GM18519 (cell line): ENCODE results near the gene HTR1D.
"Not testable (repeated sequence)": the region's sequence is repeated elsewhere in the genome, so short reads cannot be mapped to it uniquely, and the experiment has no call there.

ENCODE experiments used
- ATAC-seq: cut with Tn5 transposase; IDR thresholded peaks from one replicate; pipeline ENCODE4 v1.9.1; 2021; ENCODE audit warnings: mild to moderate bottlenecking, moderate library complexity; ENCODE audit not compliant: unreplicated experiment, low FRiP score

The HTR1D gene

GRCh38 chr1:23221107-23221506 is 3.8 kb upstream of the HTR1D start:
- no peak for ATAC-seq

- ATAC-seq, result no peak
Measured at GRCh38 chr1:23216771-23217420, 406 bp downstream of the HTR1D start.

GRCh38 chr1:23215751-23216449 is 1.4 kb downstream of the HTR1D start:
- no peak for ATAC-seq

- ATAC-seq, result no peak
Measured at GRCh38 chr1:23215291-23215690, 2.0 kb downstream of the HTR1D start.

GRCh38 chr1:23214640-23215039 is 2.7 kb downstream of the HTR1D start:
- ATAC-seq, result no peak

DNA sequence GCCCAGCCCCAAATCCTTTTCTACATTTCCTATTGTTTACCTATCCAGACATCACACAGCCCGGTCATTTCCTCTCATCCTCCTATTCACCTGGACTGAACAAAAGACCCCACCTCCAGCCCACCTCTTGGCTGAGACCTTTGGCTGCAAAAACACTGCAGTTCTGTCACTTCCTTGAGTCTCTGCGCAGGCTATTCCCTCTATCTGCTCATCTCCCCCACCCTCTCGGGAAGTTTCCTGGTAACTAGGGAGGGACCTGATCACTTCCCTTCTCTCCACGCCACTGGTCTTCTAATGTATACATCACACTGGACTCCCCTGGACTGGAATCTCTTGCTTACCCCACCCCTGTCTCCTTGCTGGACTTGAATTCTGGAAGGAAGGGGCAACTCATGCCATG is 5.3 kb downstream of the HTR1D start:
- ATAC-seq, result no peak

DNA sequence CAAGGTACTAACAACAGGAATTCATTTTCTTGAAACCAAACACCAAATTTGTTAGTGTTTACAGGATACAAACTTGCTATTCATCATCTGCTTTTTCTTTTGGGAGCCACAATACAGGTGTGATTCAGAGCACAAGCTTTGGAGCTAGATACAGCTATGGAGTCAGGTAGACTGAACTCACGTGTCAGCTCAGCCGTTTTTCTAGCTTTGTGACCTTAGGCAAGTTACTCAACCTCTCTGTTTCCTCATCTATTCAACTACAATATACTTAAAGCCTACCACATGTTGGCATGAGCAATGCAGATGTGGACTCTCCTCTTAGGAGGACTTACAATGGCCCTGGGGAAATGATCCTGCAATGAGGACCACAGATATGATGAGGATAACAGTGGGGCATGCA is 6.3 kb downstream of the HTR1D start:
- ATAC-seq, result no peak

- ATAC-seq, result no peak
Measured at GRCh38 chr1:23210351-23210785, 6.9 kb downstream of the HTR1D start.

- ATAC-seq, result no peak
Measured at GRCh38 chr1:23209770-23210169, 7.5 kb downstream of the HTR1D start.

- ATAC-seq, result no peak
Measured at GRCh38 chr1:23208527-23208926, 8.8 kb downstream of the HTR1D start.

DNA sequence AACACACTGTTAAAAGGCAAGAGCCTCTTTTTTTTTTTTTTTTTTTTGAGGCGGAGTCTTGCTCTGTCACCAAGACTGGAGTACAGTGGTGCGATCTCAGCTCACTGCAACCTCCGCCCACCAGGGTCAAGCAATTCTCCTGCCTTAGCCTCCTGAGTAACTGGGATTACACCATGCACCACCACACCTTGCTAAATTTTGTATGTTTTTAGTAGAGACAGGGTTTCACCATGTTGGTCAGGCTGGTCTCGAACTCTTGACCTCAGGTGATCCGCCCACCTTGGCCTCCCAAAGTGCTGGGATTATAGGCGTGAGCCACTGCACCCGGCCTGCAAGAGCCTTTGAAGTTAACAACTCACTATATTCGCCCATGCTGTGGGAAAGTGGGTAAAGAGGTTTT is 9.6 kb downstream of the HTR1D start:
- not testable (repeated sequence) for ATAC-seq

GRCh38 chr1:23202263-23202749 is 15.0 kb downstream of the HTR1D start:
- ATAC-seq, result no peak

DNA sequence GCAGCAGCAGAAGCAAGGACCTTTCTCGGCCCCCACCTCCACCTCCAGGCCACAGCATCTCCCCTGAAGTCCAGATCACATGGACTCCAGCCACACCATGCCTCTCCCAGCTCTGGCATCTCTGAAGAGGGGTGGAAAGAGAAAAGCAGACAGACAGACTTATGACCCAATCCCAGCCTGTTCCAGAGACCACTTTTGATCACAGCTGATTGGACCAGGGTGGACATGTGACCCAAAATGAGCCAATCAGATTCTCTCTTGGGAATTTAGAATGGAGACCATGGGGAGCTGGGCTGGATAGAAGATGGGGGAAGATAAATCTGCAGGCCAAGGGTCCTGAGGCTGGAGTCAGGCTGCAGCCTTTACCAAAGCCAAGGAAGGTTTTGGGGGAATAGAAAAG is 16.4 kb downstream of the HTR1D start:
- ATAC-seq, result no peak

DNA sequence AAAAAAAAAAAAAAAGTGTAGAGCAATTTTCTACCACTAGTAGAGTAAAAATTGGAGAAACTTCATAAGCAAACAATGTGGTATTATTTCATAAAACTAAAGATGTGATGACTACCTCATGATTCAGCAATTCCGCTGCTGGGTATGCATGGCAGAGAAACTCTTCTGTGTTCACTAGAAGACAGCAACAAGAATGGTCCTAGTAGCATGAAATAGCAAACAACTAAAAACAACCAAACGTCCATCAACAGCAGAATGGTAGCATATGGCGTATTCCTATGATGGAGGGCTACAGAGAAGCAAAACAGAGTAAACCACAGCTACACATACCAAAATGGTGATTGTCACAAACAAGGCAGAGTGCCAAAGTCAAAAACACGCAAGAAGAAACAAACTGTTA is 18.9 kb downstream of the HTR1D start:
- ATAC-seq, result no peak

DNA sequence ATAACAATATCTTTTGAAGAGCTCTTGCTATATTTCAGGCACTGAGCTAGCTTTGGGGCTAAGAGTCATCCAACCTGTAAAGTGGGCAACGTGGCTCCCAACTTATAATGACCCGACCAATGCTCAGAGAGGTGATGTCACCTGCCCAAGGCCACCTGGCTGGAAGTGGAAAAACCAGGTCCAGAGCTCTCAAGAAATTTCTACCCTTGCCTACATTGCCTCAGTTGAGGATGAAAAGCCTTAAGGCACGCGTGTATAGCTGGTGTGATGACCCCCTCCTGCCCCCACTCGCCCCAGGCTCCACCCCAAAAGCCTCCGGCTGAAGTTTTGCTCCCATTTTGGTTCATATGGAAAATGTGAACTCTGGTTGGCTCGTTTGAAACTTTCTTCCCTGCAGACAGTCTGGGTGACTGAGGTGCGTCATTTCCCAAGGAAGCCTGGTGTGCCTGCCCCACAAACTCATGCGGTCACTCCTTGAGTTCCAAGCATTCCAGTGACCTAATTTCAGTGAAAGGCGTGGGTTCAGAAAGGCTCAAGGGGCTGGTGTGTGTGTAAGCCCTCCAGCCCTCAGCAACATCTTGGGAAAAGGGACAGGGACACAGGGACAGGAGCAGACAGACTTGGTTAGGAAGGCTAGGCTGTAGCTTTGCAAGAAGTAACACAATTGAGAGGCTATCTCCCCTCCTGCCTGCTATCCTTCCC is 20.5 kb downstream of the HTR1D start:
- no peak for ATAC-seq

- no peak for ATAC-seq
Measured at GRCh38 chr1:23194119-23194984, 22.9 kb downstream of the HTR1D start.

DNA sequence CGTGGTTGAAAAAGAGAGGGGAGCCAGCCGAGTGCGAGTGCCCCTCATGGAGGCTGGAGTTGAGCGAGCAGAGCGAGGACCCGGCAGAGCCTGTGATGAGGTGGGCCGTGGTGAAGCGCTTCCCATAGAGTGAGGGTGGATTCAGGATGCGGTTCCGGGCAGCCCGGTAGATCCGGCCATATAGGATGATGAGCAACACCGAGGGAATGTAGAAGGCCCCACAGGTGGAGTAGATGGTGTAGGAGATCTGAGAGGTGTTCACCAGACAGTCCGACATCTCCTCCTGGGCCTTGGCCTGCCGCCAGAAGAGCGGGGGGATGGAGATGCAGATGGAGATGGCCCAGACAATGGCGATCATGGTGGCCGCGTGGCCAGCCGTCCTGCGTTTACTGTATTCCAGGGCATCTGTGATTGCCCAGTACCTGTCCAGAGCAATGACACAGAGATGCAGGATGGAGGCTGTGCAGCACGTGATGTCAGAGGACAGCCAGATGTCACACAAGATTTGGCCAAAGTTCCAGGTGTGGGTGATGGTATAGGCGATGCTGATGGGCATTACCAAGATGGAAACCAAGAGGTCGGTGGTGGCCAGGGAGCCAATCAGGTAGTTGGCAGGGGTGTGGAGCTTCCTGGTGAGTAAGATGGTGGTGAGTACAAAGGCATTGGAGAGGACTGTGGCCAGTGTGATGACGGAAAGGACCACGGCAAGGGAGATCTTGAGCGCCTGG is 23.7 kb downstream of the HTR1D start:
- ATAC-seq, result no peak

- no peak for ATAC-seq
Measured at GRCh38 chr1:23191199-23191598, 26.1 kb downstream of the HTR1D start.

DNA sequence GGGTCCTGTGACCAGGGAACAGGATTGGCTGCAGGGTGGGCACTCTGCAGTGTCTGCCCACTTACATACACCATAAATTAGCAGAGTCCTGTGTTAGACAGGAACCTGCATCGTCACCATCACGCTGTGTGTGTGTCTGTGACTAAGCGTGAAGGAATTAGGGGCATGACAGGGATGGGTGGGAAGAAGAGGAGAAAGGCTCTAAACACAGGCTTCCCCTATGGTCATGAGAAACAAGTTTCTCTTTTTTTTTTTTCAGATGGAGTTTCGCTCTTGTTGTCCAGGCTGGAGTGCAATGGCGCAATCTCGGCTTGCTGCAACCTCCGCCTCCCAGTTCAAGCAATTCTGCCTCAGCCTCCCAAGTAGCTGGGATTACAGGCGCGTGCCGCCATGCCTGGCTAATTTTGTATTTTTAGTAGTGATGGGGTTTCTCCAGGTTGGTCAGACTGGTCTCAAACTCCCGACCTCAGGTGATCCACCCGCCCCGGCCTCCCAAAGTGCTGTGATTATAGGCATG is 28.3 kb downstream of the HTR1D start:
- not testable (repeated sequence) for ATAC-seq

DNA sequence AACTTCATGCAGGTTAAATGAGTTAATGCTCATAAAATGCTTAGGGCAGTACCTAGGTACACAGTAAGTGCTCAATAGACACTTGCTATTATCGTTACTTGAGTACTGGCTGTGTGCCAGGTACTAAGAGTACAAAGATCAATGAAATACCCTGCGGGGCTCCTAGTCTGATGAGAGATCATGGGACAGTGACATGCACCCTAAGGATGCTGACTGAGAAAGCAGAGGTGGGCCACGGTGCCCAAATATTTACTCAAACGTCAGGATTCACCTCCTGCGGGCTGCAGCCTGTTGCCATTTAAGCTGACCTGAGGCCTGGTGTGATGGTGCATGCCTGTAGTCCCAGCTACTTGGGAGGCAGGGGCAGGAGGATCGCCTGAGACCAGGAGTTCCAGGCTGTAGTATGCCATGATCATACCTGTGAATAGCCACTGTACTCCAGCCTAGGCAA is 28.8 kb downstream of the HTR1D start:
- no peak for ATAC-seq
